OCI-LY7 (cell line): ENCODE data around the gene CYP46A1. TPM values are rescaled to one million over a fixed set of nuclear protein-coding genes. Genes with fewer than 3 reads are reported as not detected.

Experiments
- BruUV-seq: library from RNA; stranded (reverse); fragments of 400-500 nt; replicated peaks from 2 replicates; lab custom pipeline; 2021; lab: Mats Ljungman, UMichigan
- CTCF ChIA-PET: fragments of 300-600 bp; sonication (Branson Sonifier 250); formaldehyde crosslinking; loops from one replicate; lab custom pipeline; 2022; ENCODE audit warnings: antibody characterized with exemption; ENCODE audit not compliant: unreplicated experiment; lab: Charles Lee
- POLR2A ChIA-PET: fragments of 300-600 bp; sonication (Branson Sonifier 250); formaldehyde crosslinking; loops from one replicate; lab custom pipeline; 2022; ENCODE audit warnings: antibody characterized with exemption; lab: Charles Lee
- DNase-seq: peaks from one replicate; pipeline ENCODE4 v3.0.0-alpha.2; 2015; ENCODE audit warnings: low spot score
- H2AFZ ChIP-seq: fragments of 200-600 bp; sonication (generic), shearing (Covaris generic); 2 replicates; pipeline ENCODE4 v1.6.1; 2014; ENCODE audit warnings: mild to moderate bottlenecking, antibody characterized with exemption, low read length, moderate library complexity
- H3K27ac ChIP-seq: fragments of 200-600 bp; sonication (generic); 2 replicates; pipeline ENCODE4 v1.5.1; 2014; ENCODE audit warnings: mixed run types, low read depth, mild to moderate bottlenecking, moderate library complexity, low read length, inconsistent platforms; ENCODE audit not compliant: poor library complexity, severe bottlenecking
- H3K36me3 ChIP-seq: fragments of 200-600 bp; sonication (generic); 2 replicates; pipeline ENCODE4 v1.6.1; 2014; ENCODE audit warnings: mild to moderate bottlenecking, antibody characterized with exemption, low read length, moderate library complexity, mixed read lengths; ENCODE audit not compliant: insufficient read depth
- H3K4me1 ChIP-seq: fragments of 200-600 bp; sonication (generic); 2 replicates; pipeline ENCODE4 v1.5.1; 2014; ENCODE audit warnings: mild to moderate bottlenecking, low read length; ENCODE audit not compliant: insufficient read depth, poor library complexity, severe bottlenecking
- H3K4me2 ChIP-seq: fragments of 200-600 bp; sonication (generic); 2 replicates; pipeline ENCODE4 v1.6.1; 2014; ENCODE audit warnings: mild to moderate bottlenecking, low read length
- H3K4me3 ChIP-seq: fragments of 200-600 bp; sonication (generic); 2 replicates; pipeline ENCODE4 v1.5.1; 2014; ENCODE audit warnings: mild to moderate bottlenecking, low read depth, low read length; ENCODE audit not compliant: poor library complexity, severe bottlenecking
- H3K79me2 ChIP-seq: fragments of 200-600 bp; sonication (generic); 2 replicates; pipeline ENCODE4 v1.6.1; 2016; ENCODE audit warnings: low read depth, mild to moderate bottlenecking, low read length, moderate library complexity, mixed read lengths; ENCODE audit not compliant: insufficient read depth
- H3K9me2 ChIP-seq: fragments of 200-600 bp; sonication (generic); 2 replicates; pipeline ENCODE4 v1.6.1; 2016; ENCODE audit warnings: mild to moderate bottlenecking, low read length, mixed read lengths; ENCODE audit not compliant: insufficient read depth
- H3K9me3 ChIP-seq: fragments of 200-600 bp; sonication (generic); 2 replicates; pipeline ENCODE4 v1.6.1; 2014; ENCODE audit warnings: mild to moderate bottlenecking, mixed run types, low read length, mixed read lengths
- H4K20me1 ChIP-seq: fragments of 200-600 bp; sonication (generic); 2 replicates; pipeline ENCODE4 v1.6.1; 2014; ENCODE audit warnings: mild to moderate bottlenecking, antibody characterized with exemption, low read length, moderate library complexity, mixed read lengths; ENCODE audit not compliant: insufficient read depth
- CTCF ChIP-seq: fragments of 200-600 bp; sonication (generic); conservative IDR thresholded peaks from 2 replicates; pipeline ENCODE4 v1.5.1; 2014; ENCODE audit warnings: mild to moderate bottlenecking, antibody characterized with exemption, low read length, moderate library complexity, mixed read lengths
- EZH2phosphoT487 ChIP-seq: fragments of 200-600 bp; sonication (generic); IDR thresholded peaks from 2 replicates; pipeline ENCODE4 v1.6.1; 2018; ENCODE audit warnings: low read depth, borderline replicate concordance, mild to moderate bottlenecking, mixed run types, antibody characterized with exemption, low read length, moderate library complexity, mixed read lengths
- intact Hi-C: fragments of 100-400 bp; cut with micrococcal nuclease; formaldehyde crosslinking; loops from one replicate; pipeline ENCODE4 v1.10.0; 2022; ENCODE audit not compliant: unreplicated experiment
- total RNA-seq, 2 experiments: library from RNA; depleted of rRNA in 1 of 2; stranded (reverse); fragments of >200 nt in 1 of 2; shearing (Covaris generic) in 1 of 2; gene quantifications; 2 replicates each; pipeline ENCODE4 v1.2.3, GENCODE V29; 2014 to 2022

CYP46A1 gene
- total RNA-seq, 2 experiments from 2014 or later, result 4.1 to 10.8 TPM

- Histone ChIP-seq H3K4me3 (no peak overlapping the region), H4K20me1 (no peaks in the 10 kb centered on the region), H3K36me3 (no peaks in the 10 kb centered on the region), H3K9me3 (no peaks in the 10 kb centered on the region), H3K4me1 (peaks cover 6% of the 10 kb centered on the region), H3K79me2 (no peaks in the 10 kb centered on the region), H2AFZ (no peak overlapping the region), H3K27ac (no peak overlapping the region), H3K9me2 (no peaks in the 10 kb centered on the region), H3K4me2 (no peak overlapping the region)
- TF ChIP-seq EZH2phosphoT487, result no peak
- TF ChIP-seq CTCF, result no peak
- CTCF ChIA-PET, result no interaction called here
- intact Hi-C loops, result no loop called here
- no TSS peak for BruUV-seq
- POLR2A ChIA-PET, result interaction anchor here (0.5 kb wide), 1 partner anchor 304 kb away, joined by 3 read pairs; no protein-coding TSS in a partner anchor
- DNase-seq, result no peak
Measured at GRCh38 chr14:99749763-99750715, 65.9 kb downstream of the CYP46A1 start.

GRCh38 chr14:99750746-99751450, 66.8 kb downstream of the CYP46A1 start:
- ChIA-PET POLR2A (no interaction called here), CTCF (interaction anchor here (0.7 kb wide), 1 partner anchor 25 kb away, joined by 3 read pairs; no protein-coding TSS in a partner anchor)
- H3K9me3 ChIP-seq, result no peaks in the 10 kb centered on the region
- H3K4me3 ChIP-seq, result no peak overlapping the region
- TF ChIP-seq EZH2phosphoT487 (no peak), CTCF (no peak)
- no peaks in the 10 kb centered on the region for H3K79me2 ChIP-seq
- BruUV-seq, result no TSS peak
- H4K20me1 ChIP-seq, result no peaks in the 10 kb centered on the region
- no peaks in the 10 kb centered on the region for H3K36me3 ChIP-seq
- no peaks in the 10 kb centered on the region for H3K9me2 ChIP-seq
- no peak overlapping the region for H2AFZ ChIP-seq
- DNase-seq, result no peak
- H3K4me1 ChIP-seq, result peaks cover 6% of the 10 kb centered on the region
- H3K4me2 ChIP-seq, result no peak overlapping the region
- intact Hi-C loops, result no loop called here
- no peak overlapping the region for H3K27ac ChIP-seq
